ENCODE results near the gene RNGTT. TPM values are rescaled to one million over a fixed set of nuclear protein-coding genes. Genes with fewer than 3 reads are reported as not detected.

The RNGTT gene
- total RNA-seq, 1 experiment from 2014 or later, result 15.2 TPM

DNA sequence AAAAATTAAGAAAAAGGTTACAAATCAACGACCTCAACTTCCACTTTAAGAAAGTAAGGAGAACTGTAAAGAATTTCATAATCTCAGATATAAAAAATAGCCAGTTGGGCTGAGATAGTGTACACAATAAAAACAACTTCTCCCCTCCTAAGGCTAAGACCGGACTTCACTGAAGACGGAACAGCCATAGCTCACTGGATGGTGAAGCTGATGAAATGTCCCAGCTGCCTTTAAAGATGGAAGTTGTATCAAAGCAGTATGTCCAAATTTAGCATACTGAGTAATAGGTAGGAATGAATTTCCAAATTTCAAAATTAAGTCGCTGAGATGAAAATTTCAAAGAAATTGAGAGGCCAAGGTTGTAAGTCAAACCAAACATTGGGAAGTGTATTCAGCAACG, 153.3 kb downstream of the RNGTT start:
- CTCF ChIA-PET, result no interaction called here
- DNase-seq, result no peak

DNA sequence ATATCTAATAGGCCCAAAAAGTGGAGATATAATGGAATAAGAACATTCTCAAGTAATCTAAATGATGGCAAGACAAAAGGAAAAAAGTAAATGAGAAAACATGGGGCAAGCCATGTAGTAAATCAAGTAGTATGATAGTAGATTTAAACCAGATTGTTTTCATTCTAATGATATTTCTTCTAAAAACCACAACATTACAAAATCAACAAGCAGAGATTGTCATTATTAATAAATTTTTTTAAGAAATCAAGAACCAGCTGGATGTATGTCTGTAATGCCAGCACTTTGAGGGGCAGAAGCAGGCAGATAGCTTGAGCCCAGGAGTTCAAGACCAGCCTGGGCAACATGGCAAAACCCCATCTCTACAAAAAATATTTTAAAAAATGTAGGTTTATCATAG, 155.0 kb downstream of the RNGTT start:
- H3K4me1 ChIP-seq (replicated peaks; ENCODE audit: insufficient read depth), result no peaks in the 10 kb centered on the region
- DNase-seq, result no peak
- H3K4me3 ChIP-seq, result no peak overlapping the region
- no peaks in the 10 kb centered on the region for H3K79me2 ChIP-seq (ENCODE audit: low read depth)
- intact Hi-C loops (cut with micrococcal nuclease; ENCODE audit: unreplicated experiment), result no loop called here
- no peak overlapping the region for H3K27ac ChIP-seq
- no peaks in the 10 kb centered on the region for H4K20me1 ChIP-seq (ENCODE audit: insufficient read depth)
- no peaks in the 10 kb centered on the region for H3K36me3 ChIP-seq (ENCODE audit: low read depth)
- no TSS peak for BruUV-seq (replicated peaks)
- CTCF ChIA-PET, result no interaction called here
- H3F3A ChIP-seq (ENCODE audit: insufficient read depth, low read depth), result no peaks in the 10 kb centered on the region
- no peaks in the 10 kb centered on the region for H3K9me3 ChIP-seq (ENCODE audit: insufficient read depth, low read depth)
- POLR2A ChIA-PET (ENCODE audit: unreplicated experiment), result no interaction called here
- no peak overlapping the region for H3K4me2 ChIP-seq
- H2AFZ ChIP-seq, result no peak overlapping the region
- no peaks in the 10 kb centered on the region for H3K27me3 ChIP-seq (ENCODE audit: insufficient read depth, low read depth)
- TF ChIP-seq, protein P1, sequence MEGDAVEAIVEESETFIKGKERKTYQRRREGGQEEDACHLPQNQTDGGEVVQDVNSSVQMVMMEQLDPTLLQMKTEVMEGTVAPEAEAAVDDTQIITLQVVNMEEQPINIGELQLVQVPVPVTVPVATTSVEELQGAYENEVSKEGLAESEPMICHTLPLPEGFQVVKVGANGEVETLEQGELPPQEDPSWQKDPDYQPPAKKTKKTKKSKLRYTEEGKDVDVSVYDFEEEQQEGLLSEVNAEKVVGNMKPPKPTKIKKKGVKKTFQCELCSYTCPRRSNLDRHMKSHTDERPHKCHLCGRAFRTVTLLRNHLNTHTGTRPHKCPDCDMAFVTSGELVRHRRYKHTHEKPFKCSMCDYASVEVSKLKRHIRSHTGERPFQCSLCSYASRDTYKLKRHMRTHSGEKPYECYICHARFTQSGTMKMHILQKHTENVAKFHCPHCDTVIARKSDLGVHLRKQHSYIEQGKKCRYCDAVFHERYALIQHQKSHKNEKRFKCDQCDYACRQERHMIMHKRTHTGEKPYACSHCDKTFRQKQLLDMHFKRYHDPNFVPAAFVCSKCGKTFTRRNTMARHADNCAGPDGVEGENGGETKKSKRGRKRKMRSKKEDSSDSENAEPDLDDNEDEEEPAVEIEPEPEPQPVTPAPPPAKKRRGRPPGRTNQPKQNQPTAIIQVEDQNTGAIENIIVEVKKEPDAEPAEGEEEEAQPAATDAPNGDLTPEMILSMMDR (conservative IDR thresholded peaks at IDR 0.05), result no peak
- no peak for TF ChIP-seq EZH2 (IDR thresholded peaks at IDR 0.05; ENCODE audit: low read depth)
- no peaks in the 10 kb centered on the region for H3K9me2 ChIP-seq (ENCODE audit: insufficient read depth)

More for the DNA sequence above, 153.3 kb downstream of the RNGTT start:
- Histone ChIP-seq H3K9me2 (ENCODE audit: insufficient read depth) (no peaks in the 10 kb centered on the region), H3F3A (ENCODE audit: insufficient read depth, low read depth) (no peaks in the 10 kb centered on the region), H3K4me2 (no peak overlapping the region), H3K27me3 (ENCODE audit: insufficient read depth, low read depth) (no peaks in the 10 kb centered on the region), H3K9me3 (ENCODE audit: insufficient read depth, low read depth) (no peaks in the 10 kb centered on the region), H3K27ac (no peak overlapping the region), H2AFZ (no peak overlapping the region), H3K79me2 (ENCODE audit: low read depth) (no peaks in the 10 kb centered on the region), H3K4me3 (no peak overlapping the region), H4K20me1 (ENCODE audit: insufficient read depth) (no peaks in the 10 kb centered on the region), H3K4me1 (replicated peaks; ENCODE audit: insufficient read depth) (no peaks in the 10 kb centered on the region), H3K36me3 (ENCODE audit: low read depth) (no peaks in the 10 kb centered on the region)
- intact Hi-C loops (cut with micrococcal nuclease; ENCODE audit: unreplicated experiment), result no loop called here
- no TSS peak for BruUV-seq (replicated peaks)
- no peak for TF ChIP-seq EZH2 (IDR thresholded peaks at IDR 0.05; ENCODE audit: low read depth)
- TF ChIP-seq, protein P1 (conservative IDR thresholded peaks at IDR 0.05), result no peak
- POLR2A ChIA-PET (ENCODE audit: unreplicated experiment), result no interaction called here

DNA sequence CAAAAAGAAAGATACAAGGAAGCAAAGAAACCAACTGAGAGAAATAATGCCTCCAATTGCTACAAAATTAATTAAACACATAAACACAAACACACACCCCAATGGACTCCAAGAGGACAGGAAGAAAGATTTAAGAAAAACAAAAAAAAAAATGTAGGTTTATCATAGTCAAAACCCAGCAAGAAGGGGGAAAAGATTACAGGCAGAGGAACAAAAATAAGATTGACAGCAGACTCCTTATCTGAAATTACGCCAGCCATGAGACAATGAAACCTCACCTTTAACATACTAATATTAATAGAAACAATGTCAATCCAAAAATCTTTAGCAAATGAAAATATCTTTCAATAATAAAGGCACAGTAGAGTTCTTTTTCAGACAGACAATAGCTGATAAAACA, 155.8 kb downstream of the RNGTT start:
- H4K20me1 ChIP-seq (ENCODE audit: insufficient read depth), result no peaks in the 10 kb centered on the region
- H3K9me3 ChIP-seq (ENCODE audit: insufficient read depth, low read depth), result no peaks in the 10 kb centered on the region
- no TSS peak for BruUV-seq (replicated peaks)
- intact Hi-C loops (cut with micrococcal nuclease; ENCODE audit: unreplicated experiment), result no loop called here
- no peaks in the 10 kb centered on the region for H3F3A ChIP-seq (ENCODE audit: insufficient read depth, low read depth)
- TF ChIP-seq, protein P1 (conservative IDR thresholded peaks at IDR 0.05), result no peak
- no peak for TF ChIP-seq EZH2 (IDR thresholded peaks at IDR 0.05; ENCODE audit: low read depth)
- H2AFZ ChIP-seq, result no peak overlapping the region
- no peaks in the 10 kb centered on the region for H3K27me3 ChIP-seq (ENCODE audit: insufficient read depth, low read depth)
- H3K36me3 ChIP-seq (ENCODE audit: low read depth), result no peaks in the 10 kb centered on the region
- no peaks in the 10 kb centered on the region for H3K4me1 ChIP-seq (replicated peaks; ENCODE audit: insufficient read depth)
- H3K4me3 ChIP-seq, result no peak overlapping the region
- POLR2A ChIA-PET (ENCODE audit: unreplicated experiment), result no interaction called here
- no peak for DNase-seq
- H3K4me2 ChIP-seq, result no peak overlapping the region
- CTCF ChIA-PET, result no interaction called here
- H3K79me2 ChIP-seq (ENCODE audit: low read depth), result no peaks in the 10 kb centered on the region
- H3K9me2 ChIP-seq (ENCODE audit: insufficient read depth), result no peaks in the 10 kb centered on the region
- no peak overlapping the region for H3K27ac ChIP-seq
